ENCODE results near the gene CHPF2. TPM values are rescaled to one million over a fixed set of nuclear protein-coding genes. Genes with fewer than 3 reads are reported as not detected.
A peak's percentile ranks its signal among the peaks of the same experiment; 100 is the strongest.

Gene CHPF2, protein sequence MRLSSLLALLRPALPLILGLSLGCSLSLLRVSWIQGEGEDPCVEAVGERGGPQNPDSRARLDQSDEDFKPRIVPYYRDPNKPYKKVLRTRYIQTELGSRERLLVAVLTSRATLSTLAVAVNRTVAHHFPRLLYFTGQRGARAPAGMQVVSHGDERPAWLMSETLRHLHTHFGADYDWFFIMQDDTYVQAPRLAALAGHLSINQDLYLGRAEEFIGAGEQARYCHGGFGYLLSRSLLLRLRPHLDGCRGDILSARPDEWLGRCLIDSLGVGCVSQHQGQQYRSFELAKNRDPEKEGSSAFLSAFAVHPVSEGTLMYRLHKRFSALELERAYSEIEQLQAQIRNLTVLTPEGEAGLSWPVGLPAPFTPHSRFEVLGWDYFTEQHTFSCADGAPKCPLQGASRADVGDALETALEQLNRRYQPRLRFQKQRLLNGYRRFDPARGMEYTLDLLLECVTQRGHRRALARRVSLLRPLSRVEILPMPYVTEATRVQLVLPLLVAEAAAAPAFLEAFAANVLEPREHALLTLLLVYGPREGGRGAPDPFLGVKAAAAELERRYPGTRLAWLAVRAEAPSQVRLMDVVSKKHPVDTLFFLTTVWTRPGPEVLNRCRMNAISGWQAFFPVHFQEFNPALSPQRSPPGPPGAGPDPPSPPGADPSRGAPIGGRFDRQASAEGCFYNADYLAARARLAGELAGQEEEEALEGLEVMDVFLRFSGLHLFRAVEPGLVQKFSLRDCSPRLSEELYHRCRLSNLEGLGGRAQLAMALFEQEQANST
- total RNA-seq (10 to 100 TPM; 39.4 to 41.6 TPM), total RNA-seq (119 to 169 reads per million in 2 donors)

DNA sequence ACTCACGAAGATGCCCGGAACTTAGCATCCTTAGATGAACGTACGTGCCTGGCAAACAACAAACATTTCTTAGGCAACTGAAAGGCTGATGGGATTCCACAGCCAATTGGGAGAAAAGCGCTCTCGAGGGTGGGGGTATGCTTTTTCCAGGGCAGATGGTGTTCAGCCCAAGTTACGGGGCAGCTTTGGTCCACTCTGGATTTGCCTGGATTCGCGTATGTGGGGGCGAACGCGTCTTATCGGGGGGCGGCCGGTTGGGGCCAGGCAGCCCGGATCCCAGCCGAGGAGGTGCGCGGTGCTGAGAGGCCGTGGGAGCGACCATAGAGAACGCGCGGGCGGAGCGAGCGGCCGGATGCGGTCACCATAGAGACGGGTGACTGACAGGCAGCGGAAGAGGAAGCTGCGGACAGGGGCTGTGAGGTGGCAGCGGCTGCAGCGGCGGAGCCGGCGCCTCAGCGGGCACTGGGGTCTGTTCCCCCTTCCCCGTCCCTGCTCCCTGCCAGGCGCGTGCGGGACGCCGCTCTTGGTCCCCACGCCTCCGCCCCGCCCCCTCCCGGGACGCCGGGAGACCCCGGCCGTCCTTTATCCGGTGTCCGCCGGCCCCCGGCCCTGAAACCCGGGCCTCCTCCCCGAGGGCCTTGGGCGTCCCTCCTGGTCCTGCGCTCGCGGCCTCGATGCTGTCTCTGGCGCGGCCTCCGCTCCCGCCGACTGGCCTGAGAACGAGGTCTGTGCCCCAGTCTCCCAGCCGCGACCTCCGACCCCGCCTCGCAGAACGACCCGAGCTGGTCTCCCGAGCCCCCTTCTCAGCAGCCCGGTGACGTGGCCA, at the start of gene CHPF2:
Gene CHPF2, plus strand, starts transcription at position 393 of the 826 bp plus-strand sequence. CDS start 1,529 bp downstream, outside the sequence.
- DNase-seq = peak; percentile 78 to 81 (median 80)
- no peaks in the 10 kb centered on the region for H3K27me3 Mint-ChIP-seq
- peaks cover 24% of the 10 kb centered on the region for H3K4me1 Mint-ChIP-seq
- peak within 1 kb of the TSS; percentile 97 for H3K27ac Mint-ChIP-seq
- no peaks in the 10 kb centered on the region for H3K9me3 ChIP-seq (ENCODE audit: control insufficient read depth, low read length, poor library complexity, severe bottlenecking)
- H3K36me3 Mint-ChIP-seq (ENCODE audit: low read depth) = peaks cover 2% of the 10 kb centered on the region
- ATAC-seq = peak; percentile 89
- H3K4me3 Mint-ChIP-seq = peak within 1 kb of the TSS; percentile 99

GRCh38 chr7:151185762-151186639, 46.3 kb upstream of the CHPF2 start:
- ATAC-seq (peak; percentile 50), DNase-seq (no peak)
- H3K36me3 Mint-ChIP-seq (ENCODE audit: low read depth) = no peaks in the 10 kb centered on the region
- no peaks in the 10 kb centered on the region for H3K9me3 ChIP-seq (ENCODE audit: control insufficient read depth, low read length, poor library complexity, severe bottlenecking)
- peaks cover 7% of the 10 kb centered on the region for H3K4me1 Mint-ChIP-seq
- no peak overlapping the region for H3K4me3 Mint-ChIP-seq
- H3K27me3 Mint-ChIP-seq = no peaks in the 10 kb centered on the region
- H3K27ac Mint-ChIP-seq = no peak overlapping the region

DNA sequence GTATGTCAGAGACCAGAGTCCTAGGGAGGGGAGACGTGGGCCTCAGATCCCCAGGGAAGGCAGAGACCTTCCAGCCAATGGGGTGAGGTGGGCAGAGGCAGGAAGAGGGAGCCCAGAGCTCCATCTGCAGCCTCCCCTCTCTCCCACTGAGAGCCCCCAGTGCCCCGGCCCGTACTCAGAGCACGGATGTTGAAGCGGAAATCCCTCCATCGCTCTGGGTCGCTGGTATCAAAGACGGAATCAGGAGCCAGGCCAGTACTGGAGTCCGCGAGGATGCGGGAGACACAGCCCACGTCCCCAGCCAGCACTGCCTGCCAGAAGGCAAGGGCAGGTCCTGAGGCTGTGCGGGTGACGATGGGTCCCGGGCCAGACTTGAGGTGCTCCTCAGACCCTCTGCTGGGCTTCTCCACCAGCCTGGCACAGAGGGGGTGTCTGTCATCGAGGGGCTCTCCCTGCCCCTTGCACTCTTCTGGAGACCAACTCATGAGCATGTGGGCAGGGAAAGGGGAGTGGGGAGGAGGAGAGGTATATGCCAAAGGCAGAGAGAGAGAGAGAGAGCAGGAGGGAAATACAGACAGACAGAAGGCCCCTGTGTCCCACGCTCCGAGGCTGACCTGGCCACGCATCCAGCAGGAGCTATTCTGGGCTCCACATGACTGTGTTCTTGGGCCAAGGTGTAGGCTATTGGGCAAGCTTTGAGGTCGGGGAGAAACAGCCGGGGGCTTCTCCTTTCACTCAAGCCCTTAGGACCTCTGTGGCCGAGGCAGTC, 45.5 kb upstream of the CHPF2 start, which contains the start of gene ASB10:
Gene ASB10, minus strand, starts transcription at position 611 of the 769 bp plus-strand sequence. Its CDS starts 120 bp downstream, at position 491.
- H3K36me3 Mint-ChIP-seq (ENCODE audit: low read depth) = no peaks in the 10 kb centered on the region
- no peak for ATAC-seq
- no peak for DNase-seq
- no peak within 1 kb of the TSS for H3K27ac Mint-ChIP-seq
- no peaks in the 10 kb centered on the region for H3K27me3 Mint-ChIP-seq
- H3K4me3 Mint-ChIP-seq = no peak within 1 kb of the TSS
- H3K9me3 ChIP-seq (ENCODE audit: control insufficient read depth, low read length, poor library complexity, severe bottlenecking) = no peaks in the 10 kb centered on the region
- peaks cover 7% of the 10 kb centered on the region for H3K4me1 Mint-ChIP-seq

DNA sequence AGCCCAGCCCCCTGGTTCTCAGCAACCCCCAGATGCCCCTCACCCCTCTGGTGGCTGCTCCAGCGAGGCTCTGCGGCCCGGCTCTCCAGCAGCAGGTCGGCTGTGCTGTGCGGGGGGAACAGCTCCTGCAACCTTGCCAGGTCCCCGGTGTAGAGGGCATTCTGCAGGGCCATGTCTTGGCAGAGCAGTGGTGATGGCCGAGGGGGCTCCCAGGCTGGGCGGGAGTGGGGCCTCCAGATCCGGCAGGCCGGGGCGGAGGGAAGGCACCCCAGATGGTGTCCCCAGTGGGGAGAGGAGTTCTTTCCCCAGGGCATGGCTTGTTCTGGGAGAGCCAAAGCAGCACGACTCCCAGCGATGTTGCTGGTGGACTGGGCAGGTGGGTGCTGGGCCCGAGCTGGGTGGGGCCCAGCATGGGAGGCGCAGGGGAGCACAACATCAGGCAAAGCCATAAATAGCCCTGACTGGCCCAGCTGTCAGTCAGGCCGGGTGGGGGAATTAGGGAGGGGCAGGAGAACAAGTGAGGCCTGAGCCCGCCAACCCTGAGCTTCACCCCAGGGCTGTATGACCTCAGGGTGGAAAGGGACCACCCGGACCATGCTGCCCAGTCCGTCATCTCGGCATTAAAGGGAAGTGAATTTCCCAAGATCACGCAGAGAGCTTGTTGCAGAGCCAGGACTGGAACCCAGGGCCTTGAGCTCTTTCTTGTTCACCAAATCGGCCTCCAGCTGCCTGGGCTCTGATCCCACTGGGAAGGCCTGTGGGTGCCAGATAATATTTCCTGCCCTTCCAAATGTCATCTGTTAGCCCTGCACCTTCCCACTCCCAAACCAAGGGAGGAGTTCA, 44.7 kb upstream of the CHPF2 start:
- Mint-ChIP-seq H3K36me3 (ENCODE audit: low read depth) (no peaks in the 10 kb centered on the region), H3K27ac (no peak overlapping the region), H3K4me3 (no peak overlapping the region), H3K4me1 (peaks cover 7% of the 10 kb centered on the region), H3K27me3 (no peaks in the 10 kb centered on the region)
- DNase-seq = no peak
- no peaks in the 10 kb centered on the region for H3K9me3 ChIP-seq (ENCODE audit: control insufficient read depth, low read length, poor library complexity, severe bottlenecking)
- no peak for ATAC-seq

GRCh38 chr7:151188252-151188542, 44.1 kb upstream of the CHPF2 start:
- Mint-ChIP-seq H3K4me1 (peaks cover 8% of the 10 kb centered on the region), H3K27me3 (no peaks in the 10 kb centered on the region), H3K27ac (no peak overlapping the region), H3K36me3 (ENCODE audit: low read depth) (no peaks in the 10 kb centered on the region), H3K4me3 (no peak overlapping the region)
- ATAC-seq (no peak), DNase-seq (no peak)
- no peaks in the 10 kb centered on the region for H3K9me3 ChIP-seq (ENCODE audit: control insufficient read depth, low read length, poor library complexity, severe bottlenecking)

- H3K27me3 Mint-ChIP-seq = no peaks in the 10 kb centered on the region
- no peak overlapping the region for H3K27ac Mint-ChIP-seq
- H3K4me3 Mint-ChIP-seq = no peak overlapping the region
- H3K9me3 ChIP-seq (ENCODE audit: control insufficient read depth, low read length, poor library complexity, severe bottlenecking) = no peaks in the 10 kb centered on the region
- ATAC-seq (no peak), DNase-seq (no peak)
- H3K4me1 Mint-ChIP-seq = peaks cover 14% of the 10 kb centered on the region
- H3K36me3 Mint-ChIP-seq (ENCODE audit: low read depth) = no peaks in the 10 kb centered on the region
Observed at GRCh38 chr7:151189038-151189437, 43.2 kb upstream of the CHPF2 start.

- no peaks in the 10 kb centered on the region for H3K27me3 Mint-ChIP-seq
- H3K36me3 Mint-ChIP-seq (ENCODE audit: low read depth) = no peaks in the 10 kb centered on the region
- no peak overlapping the region for H3K4me3 Mint-ChIP-seq
- peaks cover 25% of the 10 kb centered on the region for H3K4me1 Mint-ChIP-seq
- ATAC-seq = no peak
- H3K9me3 ChIP-seq (ENCODE audit: control insufficient read depth, low read length, poor library complexity, severe bottlenecking) = no peaks in the 10 kb centered on the region
- no peak for DNase-seq
- no peak overlapping the region for H3K27ac Mint-ChIP-seq
Observed at GRCh38 chr7:151191544-151191943, 40.7 kb upstream of the CHPF2 start.

DNA sequence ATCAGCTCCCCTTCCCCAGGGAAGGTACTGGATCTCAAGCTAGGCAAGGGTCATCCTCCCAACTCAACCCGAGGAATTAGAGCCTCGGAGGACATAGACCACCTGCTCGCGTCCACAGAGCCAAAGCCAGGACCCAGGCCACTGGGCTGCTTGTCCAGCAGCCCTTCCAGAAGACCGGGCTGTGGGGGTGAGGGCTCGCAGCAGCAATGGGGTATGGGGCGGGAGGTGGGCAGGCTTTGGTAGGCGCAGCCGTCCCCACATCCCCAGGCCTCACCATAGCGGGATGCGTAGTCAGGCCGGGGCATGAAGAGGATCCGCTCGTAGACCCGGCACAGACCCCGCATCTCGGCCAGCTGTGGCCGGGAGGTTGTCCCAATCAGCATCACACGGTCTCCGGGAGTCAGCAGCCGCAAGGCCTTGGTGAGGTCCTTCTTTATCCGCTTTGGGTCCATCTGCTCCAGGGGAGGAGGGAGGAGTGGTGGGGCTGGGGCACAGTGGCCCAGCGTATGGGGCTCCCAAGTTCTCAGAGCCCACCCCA, 40.2 kb upstream of the CHPF2 start:
- H3K27ac Mint-ChIP-seq = no peak overlapping the region
- H3K27me3 Mint-ChIP-seq = no peaks in the 10 kb centered on the region
- DNase-seq (no peak), ATAC-seq (no peak)
- no peaks in the 10 kb centered on the region for H3K9me3 ChIP-seq (ENCODE audit: control insufficient read depth, low read length, poor library complexity, severe bottlenecking)
- H3K4me1 Mint-ChIP-seq = peaks cover 25% of the 10 kb centered on the region
- no peaks in the 10 kb centered on the region for H3K36me3 Mint-ChIP-seq (ENCODE audit: low read depth)
- no peak overlapping the region for H3K4me3 Mint-ChIP-seq

DNA sequence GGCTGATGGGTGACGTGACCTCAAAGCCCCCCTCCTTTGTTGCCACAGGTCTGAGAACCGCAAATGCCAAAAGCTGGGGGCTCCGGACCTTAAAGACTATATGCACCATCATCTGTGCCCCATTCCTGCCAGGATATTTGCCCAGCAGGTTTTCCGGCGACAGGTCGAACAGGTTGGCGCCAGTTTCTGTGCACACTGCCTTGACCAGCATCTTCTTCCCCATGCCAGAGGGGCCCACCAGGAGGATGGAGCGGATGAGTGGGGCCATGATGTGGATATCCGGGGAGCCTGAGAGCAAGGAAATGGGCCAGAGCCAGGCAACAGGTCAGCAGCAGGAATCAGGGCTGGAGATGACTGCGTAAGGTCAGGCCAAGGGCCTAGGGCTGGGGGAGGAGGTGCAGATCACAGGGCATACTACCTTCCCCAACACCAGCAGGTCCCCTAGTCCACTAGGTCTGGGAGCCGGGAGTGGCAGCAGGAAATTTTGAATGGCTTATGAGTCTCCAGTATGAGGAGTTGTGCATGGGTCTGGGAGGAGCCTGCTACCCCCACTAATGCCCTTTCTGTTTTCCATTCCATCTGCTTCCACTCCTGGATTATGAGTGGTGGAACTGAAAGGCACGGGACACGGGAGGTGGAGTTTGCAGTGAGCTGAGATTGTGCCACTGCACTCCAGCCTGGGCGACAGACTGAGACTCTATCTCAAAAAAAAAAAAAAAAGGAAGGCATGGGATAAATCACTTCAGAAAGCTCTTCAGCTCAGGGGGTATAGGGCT, 38.9 kb upstream of the CHPF2 start:
- H3K4me3 Mint-ChIP-seq = peak overlapping the region; percentile 31
- H3K27me3 Mint-ChIP-seq = no peaks in the 10 kb centered on the region
- DNase-seq = no peak
- peak overlapping the region; percentile 80 for H3K27ac Mint-ChIP-seq
- no peaks in the 10 kb centered on the region for H3K36me3 Mint-ChIP-seq (ENCODE audit: low read depth)
- no peaks in the 10 kb centered on the region for H3K9me3 ChIP-seq (ENCODE audit: control insufficient read depth, low read length, poor library complexity, severe bottlenecking)
- no peak for ATAC-seq
- H3K4me1 Mint-ChIP-seq = peaks cover 25% of the 10 kb centered on the region

- Mint-ChIP-seq H3K4me3 (no peak overlapping the region), H3K36me3 (ENCODE audit: low read depth) (no peaks in the 10 kb centered on the region), H3K4me1 (peaks cover 23% of the 10 kb centered on the region), H3K27me3 (no peaks in the 10 kb centered on the region), H3K27ac (peak overlapping the region; percentile 80)
- DNase-seq = no peak
- H3K9me3 ChIP-seq (ENCODE audit: control insufficient read depth, low read length, poor library complexity, severe bottlenecking) = no peaks in the 10 kb centered on the region
- ATAC-seq = peak; percentile 67
Observed at GRCh38 chr7:151194188-151194587, 38.1 kb upstream of the CHPF2 start.

Data from T-helper 17 cell (primary cell).